Prostate gland (tissue), 2 donors: Measurements from ENCODE around the gene RBM39.

Source experiments
- POLR2A ChIP-seq: fragments of 450-650 bp; IDR thresholded peaks from one replicate; pipeline ENCODE4 v1.6.1; 2016; ENCODE audit warnings: antibody characterized with exemption, mild to moderate bottlenecking
- POLR2AphosphoS5 ChIP-seq: sonication (generic); formaldehyde crosslinking; IDR thresholded peaks from one replicate; pipeline ENCODE4 v1.6.1; 2017; ENCODE audit warnings: antibody characterized with exemption
- TF ChIP-seq, protein P1 (sequence below), 4 experiments: fragments of 200-600 bp in 2 of 4; fragments of 450-650 bp in 2 of 4; sonication (generic) in 2 of 4; IDR thresholded peaks; 1 replicate in 3 of 4; 2 replicates in 1 of 4; pipeline ENCODE4 v1.5.1; 2016 to 2019; ENCODE audit warnings: antibody characterized with exemption in 4 of 4, mild to moderate bottlenecking in 2 of 4, moderate library complexity in 2 of 4

DNA sequence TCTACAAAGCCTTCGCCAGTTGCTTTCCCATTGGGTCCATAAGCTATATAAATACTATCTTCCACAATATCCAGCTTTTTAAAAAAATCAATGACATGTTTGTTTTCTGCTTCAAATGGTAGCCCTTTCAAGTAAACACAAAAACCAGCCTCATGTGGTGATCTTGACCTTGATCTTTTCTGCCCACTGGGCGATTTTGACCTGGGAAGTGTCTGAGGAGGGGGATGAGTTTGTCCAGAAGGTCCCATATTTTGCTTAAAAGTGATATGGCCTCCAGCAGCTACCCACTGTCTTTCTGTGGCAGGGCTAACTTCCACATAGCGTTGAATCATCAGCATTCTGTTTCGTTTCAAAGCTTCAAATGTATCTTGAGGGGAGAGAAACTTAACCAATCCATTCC lies 88.2 kb downstream of the RBM39 start:
- TF ChIP-seq, protein P1, sequence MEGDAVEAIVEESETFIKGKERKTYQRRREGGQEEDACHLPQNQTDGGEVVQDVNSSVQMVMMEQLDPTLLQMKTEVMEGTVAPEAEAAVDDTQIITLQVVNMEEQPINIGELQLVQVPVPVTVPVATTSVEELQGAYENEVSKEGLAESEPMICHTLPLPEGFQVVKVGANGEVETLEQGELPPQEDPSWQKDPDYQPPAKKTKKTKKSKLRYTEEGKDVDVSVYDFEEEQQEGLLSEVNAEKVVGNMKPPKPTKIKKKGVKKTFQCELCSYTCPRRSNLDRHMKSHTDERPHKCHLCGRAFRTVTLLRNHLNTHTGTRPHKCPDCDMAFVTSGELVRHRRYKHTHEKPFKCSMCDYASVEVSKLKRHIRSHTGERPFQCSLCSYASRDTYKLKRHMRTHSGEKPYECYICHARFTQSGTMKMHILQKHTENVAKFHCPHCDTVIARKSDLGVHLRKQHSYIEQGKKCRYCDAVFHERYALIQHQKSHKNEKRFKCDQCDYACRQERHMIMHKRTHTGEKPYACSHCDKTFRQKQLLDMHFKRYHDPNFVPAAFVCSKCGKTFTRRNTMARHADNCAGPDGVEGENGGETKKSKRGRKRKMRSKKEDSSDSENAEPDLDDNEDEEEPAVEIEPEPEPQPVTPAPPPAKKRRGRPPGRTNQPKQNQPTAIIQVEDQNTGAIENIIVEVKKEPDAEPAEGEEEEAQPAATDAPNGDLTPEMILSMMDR (IDR thresholded peaks at IDR 0.05): no peak
- TF ChIP-seq POLR2A: no peak
- no peak for TF ChIP-seq POLR2AphosphoS5
